Measurements from ENCODE around the gene PORCN.

- TF ChIP-seq CTCF (IDR thresholded peaks at IDR 0.05 in 8 of 11, conservative IDR thresholded peaks at IDR 0.05 in 3 of 11) = no peak
- TF ChIP-seq POLR2A (IDR thresholded peaks at IDR 0.05) = no peak
- no peak for TF ChIP-seq POLR2AphosphoS5 (IDR thresholded peaks at IDR 0.05)
Observed at GRCh38 chrX:48460031-48460430, 48.8 kb upstream of the PORCN start.
